Mammary epithelial cell (primary cell): Measurements from ENCODE around the gene TRPC4AP.

Source experiments
- CTCF ChIP-seq, 2 donors: IDR thresholded peaks in 1 of 2; conservative IDR thresholded peaks in 1 of 2; 2 replicates each; pipeline ENCODE4 v1.5.1; 2011 to 2012; ENCODE audit warnings: inconsistent platforms in 2 of 2, low read length in 2 of 2, mild to moderate bottlenecking in 2 of 2, control low read depth in 1 of 2, low read depth in 1 of 2; ENCODE audit not compliant: insufficient read depth in 1 of 2; ENCODE audit errors: extremely low read depth in 1 of 2
- EZH2 ChIP-seq: IDR thresholded peaks from 2 replicates; pipeline ENCODE4 v1.6.1; 2012; ENCODE audit warnings: low read length, inconsistent platforms, borderline replicate concordance

GRCh38 chr20:34982270-34983088 is 110.1 kb downstream of the TRPC4AP start:
- TF ChIP-seq EZH2: no peak
- no peak for TF ChIP-seq CTCF (conservative IDR thresholded peaks at IDR 0.05 in 1 of 2, IDR thresholded peaks at IDR 0.05 in 1 of 2; ENCODE audit: extremely low read depth in 1 of 2, insufficient read depth in 1 of 2, low read depth in 1 of 2, low read length in 2 of 2)
